HG03469 (cell line): ENCODE data around the gene TBC1D8.

Source experiments
- ATAC-seq: cut with Tn5 transposase; IDR thresholded peaks from one replicate; pipeline ENCODE4 v1.9.1; 2021; ENCODE audit warnings: mild to moderate bottlenecking, moderate library complexity, moderate number of reproducible peaks; ENCODE audit not compliant: unreplicated experiment

Gene TBC1D8

DNA sequence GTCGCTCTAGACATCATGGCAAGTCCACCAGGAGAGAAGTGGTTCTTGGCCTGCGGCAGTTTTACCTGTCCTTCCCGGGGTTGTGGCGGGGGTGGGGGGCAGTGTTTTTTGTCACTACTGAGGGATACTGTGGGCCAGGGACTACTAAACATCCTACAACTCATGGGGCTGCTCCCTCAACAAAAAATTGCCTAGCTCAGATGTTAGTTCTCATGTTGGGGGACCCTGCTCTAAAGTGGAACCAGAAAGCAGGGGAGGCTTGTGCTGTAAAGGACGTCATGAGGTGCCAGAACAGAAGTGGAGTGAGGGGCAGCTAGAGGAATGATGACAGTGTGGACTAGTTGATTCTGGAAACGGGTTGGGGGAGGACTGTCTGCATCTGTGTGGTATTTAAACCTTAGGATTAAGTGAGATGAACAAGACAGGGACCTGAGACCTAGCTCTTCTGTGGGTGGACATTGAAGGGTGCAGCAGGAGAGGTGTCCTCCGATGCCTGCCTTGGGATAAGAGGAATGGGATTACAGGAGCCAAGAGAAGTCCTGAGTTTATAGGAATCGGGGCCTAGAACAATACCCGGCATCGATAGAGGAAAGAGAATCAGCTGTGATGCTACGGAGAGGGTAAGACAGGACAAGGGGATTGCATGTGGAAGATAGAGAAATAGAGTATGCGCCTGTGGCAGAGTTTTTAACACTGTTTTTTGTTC is 146.4 kb downstream of the TBC1D8 start:
- no peak for ATAC-seq

DNA sequence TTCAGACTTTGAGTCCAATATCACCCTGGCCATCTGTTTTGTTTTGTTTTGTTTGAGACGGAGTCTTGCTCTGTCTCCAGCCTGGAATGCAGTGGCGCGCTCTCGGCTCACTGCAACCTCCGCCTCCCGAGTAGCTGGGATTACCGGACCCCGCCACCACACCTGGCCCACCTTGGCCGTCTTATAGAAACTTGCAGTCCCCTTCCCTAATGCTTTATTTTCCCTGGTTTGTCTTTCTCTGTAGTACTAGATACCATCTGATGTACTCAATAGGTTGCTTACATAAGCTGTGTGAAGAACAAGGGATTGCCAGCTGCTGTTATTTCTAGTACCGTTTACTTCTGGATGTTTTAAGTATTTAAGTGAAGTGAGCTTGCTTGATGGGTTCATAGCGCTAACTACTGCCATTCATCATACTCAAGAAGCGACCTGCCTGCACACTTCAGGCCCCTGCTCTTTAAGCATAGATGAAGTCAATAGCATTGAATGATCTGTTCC is 147.9 kb downstream of the TBC1D8 start:
- no peak for ATAC-seq

GRCh38 chr2:101002562-101003277 is 148.5 kb downstream of the TBC1D8 start:
- ATAC-seq = no peak

DNA sequence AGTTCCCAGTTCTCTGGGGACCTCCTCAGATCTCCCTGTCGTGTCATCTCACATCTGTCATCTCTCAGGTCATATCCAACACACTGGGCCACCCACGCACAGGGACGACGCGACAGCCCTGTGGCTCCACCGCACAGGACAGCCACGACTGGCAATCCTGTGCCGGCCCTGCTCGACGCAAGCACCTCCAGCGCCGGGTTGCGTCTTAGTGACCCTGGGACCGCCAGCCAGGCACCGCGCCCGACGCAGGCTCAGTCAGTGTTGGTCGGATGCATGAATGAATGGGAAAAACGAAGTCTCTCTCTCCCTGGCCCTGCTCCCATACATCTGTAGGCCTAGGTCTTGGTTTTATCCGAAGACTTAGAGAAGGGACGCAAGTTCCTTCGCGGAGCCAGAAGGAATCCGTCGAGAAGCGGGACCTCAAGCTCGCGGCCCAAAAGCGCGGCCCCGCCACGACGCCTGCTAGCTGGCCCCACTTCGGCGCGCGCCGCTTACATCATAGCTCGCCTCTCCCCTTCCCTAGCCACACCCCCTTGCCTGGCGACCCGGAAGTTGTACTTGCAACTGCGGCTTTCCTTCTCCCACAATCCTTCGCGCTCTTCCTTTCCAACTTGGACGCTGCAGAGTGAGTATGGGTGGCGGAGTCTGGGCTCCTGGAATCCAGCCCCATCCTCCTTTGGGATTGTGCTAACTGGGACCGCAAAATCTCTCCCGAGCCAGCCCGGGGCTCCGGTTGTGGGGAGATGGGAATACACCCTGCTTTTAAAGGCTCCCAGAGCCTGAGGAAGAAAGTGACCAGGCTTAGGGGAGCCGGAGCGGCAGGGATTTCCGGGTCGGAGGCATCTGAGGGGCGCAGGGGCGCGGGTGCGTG is 149.3 kb downstream of the TBC1D8 start, which contains the start of gene RPL31:
RPL31 (plus strand) TSS at position 599 of the 871 bp plus-strand sequence. CDS start 413 bp downstream, outside the sequence.
- ATAC-seq = peak; percentile 91

- no peak for ATAC-seq
Observed at GRCh38 chr2:100999995-101000394, 151.2 kb downstream of the TBC1D8 start.

GRCh38 chr2:100998235-100998573 is 153.0 kb downstream of the TBC1D8 start:
- ATAC-seq = no peak

- ATAC-seq = no peak
Observed at GRCh38 chr2:100997509-100998234, 153.5 kb downstream of the TBC1D8 start.

DNA sequence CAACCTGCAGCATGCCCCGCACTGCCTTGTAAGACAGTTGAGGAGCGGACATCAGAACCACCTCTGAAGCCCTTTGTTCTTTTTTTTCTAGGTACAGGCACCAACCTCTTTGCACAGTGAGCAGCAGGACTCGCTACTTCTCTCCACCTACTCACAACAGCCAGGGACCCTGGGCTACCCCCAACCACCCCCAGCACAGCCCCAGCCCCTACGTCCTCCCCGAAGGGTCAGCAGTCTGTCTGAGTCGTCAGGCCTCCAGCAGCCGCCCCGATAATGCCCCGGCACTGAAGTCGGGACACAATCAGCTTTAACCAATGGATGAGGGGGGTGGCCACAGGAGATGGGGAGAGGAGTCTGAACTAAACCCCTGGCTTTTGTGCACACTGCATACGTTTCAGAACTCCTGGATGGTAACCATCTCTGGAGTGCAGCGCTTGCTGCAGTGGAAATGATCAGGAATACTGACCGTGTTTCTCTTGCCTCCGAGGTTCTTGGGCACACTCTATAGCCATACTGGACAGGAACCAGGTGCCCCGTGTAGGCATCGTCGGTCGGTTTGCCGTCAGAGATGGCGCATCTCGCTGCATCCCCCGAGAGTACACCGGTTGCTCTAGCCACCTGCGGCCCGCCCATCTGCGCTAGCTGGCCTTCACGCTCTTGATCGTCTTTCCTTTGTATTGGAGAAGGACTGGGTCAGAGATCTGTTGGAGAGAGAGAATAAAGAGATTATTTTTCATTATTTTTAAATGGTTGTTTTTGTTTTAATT is 155.7 kb downstream of the TBC1D8 start:
- no peak for ATAC-seq

DNA sequence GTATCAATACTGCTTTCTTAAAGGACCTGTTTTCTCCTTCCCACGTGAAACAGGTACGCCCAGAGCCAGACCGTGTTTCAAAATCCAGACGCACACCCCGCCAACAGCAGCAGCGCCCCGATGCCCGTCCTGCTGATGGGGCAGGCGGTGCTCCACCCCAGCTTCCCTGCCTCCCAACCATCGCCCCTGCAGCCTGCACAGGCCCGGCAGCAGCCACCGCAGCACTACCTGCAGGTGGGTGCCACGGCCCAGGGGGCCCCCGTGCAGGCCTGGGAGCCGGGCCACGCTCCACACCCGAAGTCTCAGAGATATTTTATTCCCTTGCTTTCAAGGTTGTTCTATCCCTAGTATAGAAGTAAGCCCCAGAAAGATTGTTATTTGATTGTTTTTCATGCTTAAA is 157.9 kb downstream of the TBC1D8 start:
- ATAC-seq = no peak

DNA sequence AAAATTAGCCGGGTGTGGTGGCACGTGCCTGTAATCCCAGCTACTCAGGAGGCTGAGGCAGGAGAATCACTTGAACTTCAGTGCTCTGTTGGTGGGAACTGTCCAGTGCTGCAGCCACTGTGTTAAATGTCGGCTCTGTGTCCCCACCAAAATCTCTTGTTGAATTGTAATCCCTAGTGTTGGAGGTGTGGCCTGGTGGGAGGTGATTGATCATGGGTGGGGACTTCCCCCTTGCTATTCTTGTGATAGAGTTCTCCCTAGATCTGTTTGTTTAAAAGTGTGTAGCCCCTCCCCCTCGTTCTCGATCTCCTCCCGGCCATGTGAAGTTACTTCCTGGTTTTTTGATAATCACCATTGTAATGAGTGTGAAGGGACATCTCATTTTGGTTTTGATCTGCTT is 158.9 kb downstream of the TBC1D8 start:
- ATAC-seq = no peak

DNA sequence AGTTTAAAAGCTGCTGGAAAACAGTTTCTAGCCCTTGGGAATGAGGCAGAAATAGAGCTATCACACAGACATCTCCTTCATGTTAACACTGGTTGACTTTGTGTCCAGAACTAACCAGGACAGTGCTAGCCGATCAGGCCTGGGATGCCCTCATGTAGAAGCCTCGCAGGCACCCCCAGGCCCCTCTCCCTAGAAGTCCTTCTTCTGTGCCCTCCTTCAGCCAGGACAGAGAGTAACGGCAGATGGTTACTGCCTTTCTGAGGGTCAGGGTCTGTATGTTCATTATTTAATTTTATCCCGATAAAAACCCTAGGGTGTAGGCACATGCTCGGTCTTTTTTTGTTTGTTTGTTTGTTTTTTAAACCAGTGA is 159.8 kb downstream of the TBC1D8 start:
- no peak for ATAC-seq

DNA sequence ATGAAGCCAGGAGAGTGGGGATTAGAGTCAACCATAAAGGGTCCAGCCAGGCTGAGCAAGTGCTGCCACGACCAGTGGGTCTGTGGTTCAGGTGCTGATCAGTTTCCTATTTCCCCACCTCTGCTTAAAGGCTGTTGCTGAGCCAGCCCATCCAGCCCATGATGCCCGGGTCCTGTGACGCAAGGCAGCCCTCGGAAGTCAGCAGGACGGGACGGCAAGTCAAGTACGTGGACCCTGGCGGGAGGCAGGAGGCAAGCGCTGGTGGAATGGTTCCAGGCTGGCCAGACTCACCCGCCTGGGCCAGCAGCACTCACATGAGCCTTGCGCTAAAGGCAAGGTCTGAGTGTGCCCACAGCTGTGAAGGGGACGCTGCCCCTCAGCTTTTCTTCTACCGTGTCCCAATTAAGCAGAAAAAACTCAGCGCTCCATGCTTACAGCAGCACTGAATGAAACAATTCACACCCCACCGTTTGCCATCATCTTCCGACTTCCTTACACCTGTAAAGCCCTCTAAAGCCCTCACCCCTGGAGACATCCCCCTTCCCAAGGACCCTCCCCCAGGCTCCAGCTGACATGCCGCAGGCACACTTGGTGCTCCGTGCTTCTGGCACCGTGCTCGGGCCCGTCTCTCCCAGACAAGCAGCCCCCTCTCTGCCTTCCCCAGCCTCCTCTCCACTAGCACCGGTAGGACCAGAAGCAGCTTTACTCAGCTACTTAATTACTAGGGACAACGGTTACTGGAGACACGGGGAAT is 160.4 kb downstream of the TBC1D8 start:
- ATAC-seq = no peak

GRCh38 chr2:100990166-100990565 is 161.0 kb downstream of the TBC1D8 start:
- no peak for ATAC-seq

DNA sequence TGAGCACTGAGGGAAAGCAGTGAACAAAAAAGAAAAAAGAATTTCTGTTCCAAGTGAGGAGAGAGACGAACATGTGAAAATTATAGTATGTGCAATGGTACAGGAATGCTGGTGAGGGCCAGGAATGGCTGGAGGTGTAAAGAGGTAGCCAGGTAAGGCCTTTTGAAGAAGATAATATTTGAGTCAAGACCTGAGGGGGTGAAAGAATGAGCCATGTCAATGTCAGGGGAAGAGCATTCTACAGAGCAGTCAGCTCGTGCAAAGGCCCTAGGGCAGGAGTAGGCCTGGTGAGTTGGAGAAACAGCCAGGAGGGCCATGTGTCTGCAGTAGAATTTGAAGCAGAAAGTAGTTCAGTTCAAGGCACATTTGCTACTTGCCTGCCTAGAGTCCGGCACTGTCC is 161.5 kb downstream of the TBC1D8 start:
- no peak for ATAC-seq

- ATAC-seq = no peak
Observed at GRCh38 chr2:100988630-100989417, 162.4 kb downstream of the TBC1D8 start.

GRCh38 chr2:100987974-100988373 is 163.2 kb downstream of the TBC1D8 start:
- ATAC-seq = no peak

GRCh38 chr2:100987536-100987935 is 163.6 kb downstream of the TBC1D8 start:
- no peak for ATAC-seq

GRCh38 chr2:100986157-100986556 is 165.0 kb downstream of the TBC1D8 start:
- no peak for ATAC-seq
